ENCODE data around the gene HGFAC.
A peak's percentile ranks its signal among the peaks of the same experiment; 100 is the strongest.

The HGFAC gene

DNA sequence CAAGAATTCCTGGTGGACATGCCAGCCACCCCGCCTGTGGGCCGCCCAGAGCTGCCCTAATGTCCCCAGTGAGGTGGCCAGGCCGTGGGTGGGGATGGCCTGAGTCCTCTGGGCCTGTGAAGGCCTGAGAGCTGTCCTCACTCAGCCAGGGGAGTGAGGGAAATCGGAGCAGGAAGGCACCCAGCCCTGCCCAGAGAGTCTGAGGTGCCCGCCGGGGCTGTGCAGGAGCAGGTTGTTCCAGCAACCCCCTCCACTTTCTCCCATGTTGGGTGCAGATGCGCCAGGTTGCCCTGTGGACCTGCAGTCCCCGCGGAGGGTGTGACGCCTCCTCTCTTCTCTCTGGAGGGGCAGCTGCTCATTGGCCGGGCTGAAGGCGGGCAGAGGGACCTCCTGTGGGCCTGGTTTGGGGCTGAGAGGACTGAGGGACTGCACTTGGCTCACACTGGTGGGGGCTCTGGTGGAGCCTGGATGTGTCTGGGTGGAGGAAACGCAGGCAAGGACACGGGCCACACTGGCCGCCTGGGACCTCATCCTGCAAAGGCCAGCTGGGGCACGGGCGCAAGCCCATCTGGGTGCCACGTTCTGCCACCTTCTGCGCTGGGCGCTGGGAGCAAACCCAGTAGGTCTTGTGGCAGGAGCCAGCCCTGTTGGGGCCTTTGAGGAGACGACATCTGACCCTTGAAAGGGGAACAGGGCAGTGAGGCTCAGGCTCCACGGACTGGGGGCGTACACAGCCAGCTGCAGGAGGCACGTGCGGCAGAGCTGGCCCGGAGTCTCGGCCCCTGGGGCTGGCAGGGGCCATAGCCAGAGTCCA is 35.4 kb downstream of the HGFAC start:
- no peak for DNase-seq

DNA sequence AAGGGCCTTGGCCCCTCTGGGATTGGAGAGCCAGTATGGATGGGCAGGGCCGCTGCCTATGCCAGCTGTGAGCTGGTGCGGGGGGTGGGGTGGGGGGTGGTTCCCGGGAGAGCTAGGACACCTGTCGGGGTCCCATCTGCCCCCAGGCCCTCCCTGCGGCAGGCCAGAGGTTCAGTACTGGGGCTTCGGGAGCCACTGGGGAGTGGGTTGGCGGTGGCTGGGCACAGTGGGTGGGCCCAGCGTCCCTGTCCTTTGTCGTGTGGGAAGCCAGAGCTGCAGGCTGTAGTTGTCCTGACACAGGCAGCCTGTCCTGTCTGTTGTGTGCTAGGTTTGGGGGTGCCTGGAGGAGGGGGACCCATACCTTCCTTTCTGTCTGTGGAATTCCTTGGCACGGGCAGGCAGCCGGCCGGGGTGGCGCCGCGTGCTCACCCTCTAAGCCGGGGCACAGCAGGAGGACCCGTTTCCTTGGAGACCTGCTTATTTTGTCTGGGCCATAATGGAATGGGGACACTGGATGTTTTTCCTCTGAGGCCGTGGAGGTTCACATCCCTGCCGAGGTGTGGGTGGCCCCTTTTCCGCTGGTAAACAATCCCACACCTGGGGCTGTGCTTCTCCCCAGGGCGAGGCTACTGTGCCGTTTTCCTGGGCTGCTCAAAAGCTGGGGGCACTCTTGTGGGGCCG is 36.1 kb downstream of the HGFAC start:
- DNase-seq: no peak

DNA sequence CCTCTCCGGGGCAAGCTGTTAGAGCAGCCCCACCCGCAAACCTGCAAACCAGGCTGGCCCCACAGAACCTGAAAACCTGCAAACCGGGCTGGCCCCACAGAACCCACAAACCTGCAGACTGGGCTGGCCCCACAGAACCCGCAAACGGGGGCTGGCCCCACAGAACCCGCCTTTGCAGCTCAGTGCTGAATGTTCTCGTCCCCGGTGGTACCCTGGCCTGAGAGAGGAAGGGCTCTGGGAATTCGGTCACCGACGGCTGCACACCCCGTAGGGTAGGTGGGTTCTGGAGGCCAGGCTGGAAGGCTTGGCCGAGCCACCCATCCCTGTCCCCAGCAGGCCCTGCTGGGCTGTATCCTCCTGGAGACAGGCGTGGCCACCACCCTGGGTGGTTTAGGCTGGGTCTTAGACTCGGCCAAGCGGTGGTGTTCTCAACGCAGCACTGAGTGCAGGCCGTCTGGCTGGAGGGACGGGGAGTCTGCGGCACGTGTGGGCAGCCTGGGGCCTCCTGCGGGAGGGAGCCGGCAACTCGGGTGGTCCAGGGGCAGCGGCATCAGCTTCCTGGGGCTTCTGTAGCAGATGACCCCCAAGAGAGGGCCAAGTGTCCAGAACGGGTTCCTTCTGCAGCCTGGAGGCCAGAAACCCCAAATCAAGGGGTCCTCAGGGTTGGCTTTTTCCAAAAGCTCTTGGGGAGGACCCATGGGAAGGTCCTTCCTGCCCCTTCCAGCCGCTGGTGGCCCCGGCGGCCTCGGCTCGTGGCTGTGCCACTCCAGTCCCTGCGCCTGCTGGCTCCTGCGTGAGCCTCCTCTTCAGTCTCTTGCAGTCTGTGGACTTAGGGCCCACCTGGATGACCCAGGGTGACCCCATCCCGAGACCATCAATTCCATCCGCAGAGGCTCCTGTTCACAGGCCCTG is 36.9 kb downstream of the HGFAC start:
- no peak for DNase-seq

DNA sequence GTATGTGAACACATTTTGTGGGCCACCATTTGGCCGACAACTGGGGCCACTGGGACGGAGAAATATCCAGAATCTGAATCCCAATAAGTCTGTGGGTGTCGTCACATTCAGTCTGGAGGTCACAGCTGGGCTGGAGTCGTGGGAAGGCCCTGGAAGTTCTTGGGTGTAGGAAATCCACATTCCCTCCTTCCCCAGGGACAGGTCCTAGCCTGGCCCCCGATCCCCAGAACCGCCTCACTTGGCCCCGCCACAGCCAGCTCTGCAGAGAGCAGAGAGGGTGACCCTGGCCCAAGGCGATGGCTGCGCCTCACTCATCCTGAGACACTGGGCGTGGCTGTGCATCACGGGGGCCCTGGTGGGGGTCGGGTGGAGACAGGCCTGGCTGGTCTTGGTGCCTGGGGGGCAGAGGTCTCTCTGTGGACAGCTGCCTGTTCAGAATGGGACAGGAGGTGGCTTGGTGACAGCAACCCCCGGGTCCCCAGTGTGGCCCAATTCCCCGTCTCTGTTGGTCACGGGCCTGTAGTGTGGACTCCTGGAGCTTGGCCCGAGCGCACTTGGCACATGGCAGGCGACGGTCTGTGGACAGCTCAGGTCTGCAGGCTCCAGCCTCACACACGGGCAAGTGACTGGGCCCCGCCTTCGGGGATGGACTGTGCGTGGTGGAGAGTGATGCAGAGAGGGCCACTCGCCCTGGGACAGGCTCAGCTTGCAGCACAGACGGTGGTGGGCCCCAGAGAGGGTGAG is 37.8 kb downstream of the HGFAC start:
- DNase-seq: no peak

DNA sequence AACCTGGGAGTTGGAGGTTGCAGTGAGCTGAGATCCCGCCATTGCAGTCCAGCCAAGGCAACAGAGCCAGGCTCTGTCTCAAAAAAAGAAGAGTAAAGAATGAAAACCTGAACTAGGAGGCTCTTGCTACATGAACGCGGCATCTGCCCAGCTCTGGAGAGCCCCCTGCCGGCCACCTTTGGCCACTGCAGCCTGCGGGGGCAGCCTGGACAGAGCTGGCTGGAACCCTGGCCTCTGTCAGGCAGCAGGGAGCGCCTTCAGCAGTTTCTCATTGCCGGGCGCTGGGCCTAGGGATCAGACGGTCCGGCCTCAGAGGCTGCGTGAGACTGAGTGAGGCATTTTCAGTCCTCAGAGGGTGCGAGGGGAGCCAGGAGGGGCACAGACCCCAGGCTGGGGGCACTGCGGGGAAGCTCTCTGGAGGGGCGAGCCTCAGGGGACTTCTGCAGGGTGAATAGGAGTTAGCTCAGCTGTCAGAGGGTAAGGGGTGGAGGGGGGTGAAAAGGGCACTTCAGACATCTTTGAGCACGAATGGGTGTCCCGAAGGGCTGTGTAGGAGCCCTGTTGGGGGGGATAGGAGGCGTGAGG is 38.9 kb downstream of the HGFAC start:
- peak; percentile 56 for DNase-seq

DNA sequence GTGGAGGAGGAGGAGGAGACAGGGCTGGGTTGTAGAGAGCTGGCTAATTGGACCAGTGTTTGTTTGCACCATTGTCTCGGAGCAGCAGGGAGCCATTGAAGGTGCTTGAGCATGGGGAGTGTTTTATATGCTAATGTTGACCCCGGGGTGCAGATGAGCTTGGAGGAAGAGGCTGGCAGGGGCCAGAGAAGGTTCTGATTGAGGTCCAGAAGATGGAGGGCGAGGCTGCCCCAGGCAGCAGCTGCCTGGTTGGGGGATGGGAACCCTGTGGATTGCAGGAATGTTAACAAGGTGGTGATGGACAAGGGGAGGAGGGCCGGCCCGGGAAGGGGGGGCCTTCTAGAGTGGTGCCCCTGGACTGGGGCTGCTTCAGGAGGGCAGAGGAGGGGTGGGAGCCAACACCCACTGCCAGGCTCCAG is 39.4 kb downstream of the HGFAC start:
- DNase-seq: no peak

DNA sequence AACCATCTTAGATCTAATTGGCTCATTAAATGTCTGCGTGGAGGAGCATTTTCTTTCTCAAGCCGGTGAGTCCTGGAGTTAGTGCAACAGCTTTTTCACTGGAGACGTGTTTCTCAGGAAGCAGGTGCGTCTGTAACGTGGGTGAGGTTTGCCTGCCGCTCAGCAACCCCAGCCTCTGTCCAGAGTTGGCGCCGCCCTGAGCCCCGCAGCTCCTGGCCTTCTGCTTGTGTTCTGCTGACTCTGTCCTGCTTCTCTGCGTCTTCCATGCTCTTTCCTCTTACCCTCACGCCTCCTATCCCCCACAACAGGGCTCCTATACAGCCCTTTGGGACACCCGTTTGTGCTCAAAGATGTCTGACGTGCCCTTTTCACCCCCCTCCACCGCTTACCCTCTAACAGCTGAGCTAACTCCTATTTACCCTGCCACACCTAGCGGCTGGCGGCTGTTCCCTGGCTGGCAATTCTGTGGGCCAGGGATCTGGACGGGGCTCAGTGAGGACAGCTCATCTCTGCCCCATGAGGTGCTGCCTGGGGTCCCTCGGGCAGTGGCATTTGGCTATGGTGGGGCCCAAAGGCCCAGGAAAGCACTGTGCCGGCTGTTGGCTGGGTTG is 40.1 kb downstream of the HGFAC start:
- DNase-seq: no peak

DNA sequence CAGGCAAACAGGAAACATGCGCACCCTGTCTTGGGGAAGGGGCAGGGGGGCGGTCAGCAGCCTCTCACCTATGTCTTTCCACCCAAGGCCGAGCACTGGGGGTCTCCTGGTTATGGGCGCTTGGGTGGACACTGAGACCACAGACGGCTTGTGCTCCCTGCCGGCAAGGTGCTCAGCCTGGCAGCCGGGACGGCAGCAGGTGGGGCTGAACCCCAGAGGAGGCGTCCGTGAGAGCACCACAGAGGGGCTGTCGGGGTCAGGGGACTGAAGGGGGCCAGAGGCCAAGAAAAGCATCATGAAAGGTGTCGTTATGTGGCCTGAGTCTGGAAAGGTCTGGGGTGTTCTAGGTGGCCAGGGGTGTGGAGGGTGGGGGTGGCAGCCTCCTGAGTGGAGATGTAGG is 40.9 kb downstream of the HGFAC start:
- DNase-seq: no peak

DNA sequence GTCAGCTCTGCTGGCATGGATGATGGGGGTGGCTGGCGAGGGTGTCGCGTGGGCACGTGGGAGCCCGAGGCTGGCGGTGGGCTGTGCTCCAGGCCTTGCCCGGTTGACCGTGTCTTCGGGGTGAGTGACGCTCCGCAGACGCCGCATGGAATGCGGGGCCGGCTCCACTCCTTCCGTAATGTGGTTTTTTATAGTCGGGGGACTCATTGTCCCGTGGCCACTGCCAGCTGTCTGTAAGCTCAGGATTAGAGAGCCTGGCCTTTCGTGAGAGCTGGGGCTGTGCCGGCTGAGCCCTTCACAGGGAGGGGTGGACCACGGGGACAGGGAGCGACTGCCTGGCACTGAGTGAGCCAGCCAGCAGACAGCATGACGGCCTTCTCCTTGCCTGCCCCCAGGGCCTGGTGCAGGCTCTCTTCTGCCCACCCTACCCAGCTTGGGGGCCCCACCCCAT is 41.7 kb downstream of the HGFAC start:
- DNase-seq: no peak

DNA sequence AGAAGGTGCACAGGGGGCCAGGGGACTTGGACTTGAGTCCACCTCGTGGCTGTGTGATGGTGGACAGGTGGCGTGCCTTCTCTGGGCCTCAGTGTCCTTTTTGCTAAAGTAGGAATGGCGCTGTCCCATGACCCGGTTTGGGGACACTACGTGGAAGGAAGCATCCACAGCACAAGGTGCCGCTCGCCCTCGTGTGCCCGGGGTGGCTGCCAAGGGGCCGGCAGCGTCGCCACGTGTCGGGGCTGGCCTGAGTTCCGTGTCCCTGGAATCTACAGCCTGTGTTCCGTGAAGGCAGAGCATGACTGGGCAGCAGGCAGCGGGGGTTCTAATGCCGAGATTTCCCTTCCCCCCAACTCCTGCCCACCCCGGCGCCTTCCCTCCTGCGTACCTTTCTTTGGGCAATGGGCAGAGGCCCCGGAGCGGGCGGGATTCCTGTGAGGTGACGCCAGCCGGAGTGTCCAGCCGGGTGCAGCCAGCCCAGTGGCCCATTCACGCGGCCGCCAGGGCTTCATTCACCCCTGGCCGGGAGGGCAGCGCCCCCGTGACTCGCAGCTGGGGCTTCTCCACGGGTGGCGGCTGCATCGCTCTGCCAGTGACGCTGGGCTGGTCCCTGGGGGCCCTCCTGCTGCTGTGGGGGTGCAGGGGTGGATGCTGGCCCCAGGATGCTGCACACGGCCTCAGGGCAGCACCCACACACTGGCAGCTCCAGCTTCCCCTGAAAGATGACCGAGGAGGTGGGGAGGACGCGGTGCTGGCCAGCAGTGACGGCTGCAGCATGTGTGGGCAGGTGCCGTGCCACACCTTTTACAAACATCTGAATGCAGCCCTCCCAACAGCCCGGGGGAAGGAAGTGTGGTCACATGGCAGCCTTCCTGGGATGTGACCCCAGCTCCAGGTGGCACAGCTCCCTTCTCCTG is 42.5 kb downstream of the HGFAC start:
- no peak for DNase-seq

DNA sequence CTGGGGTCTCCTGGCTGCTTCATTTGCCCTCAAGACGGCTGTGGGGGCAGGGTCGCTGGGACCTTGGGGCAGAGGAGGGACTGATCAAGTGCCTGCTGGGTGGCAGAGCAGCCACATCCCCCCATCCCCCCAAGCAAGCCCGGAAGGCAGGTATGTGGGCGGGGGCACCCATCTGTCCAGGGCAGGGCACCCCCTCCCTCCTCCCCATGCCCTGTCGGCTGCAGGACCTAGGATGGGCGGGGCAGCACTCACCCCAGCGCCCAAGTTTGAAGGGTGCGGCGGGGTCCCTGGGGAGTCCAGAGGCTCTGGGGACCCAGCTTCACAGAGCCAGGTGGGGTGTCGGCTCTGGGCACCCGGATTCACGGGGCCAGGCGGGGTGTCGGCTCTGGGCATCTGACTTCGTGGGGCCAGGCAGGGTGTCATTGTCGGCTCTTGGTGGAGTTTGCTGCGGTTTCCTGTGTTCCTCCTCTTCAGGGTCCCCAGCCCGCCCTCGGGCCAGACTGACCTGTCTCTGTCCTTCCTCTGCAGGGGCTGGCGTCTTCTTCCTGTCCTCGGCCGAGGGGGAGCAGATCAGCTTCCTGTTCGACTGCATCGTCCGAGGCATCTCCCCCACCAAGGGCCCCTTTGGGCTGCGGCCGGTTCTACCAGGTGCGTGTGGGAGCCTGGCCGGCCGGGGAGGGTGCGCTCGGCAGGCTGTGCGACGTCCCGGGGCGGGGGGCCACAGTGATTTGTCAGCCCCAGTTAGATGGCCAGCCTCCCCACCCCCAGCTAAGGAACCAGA is 43.4 kb downstream of the HGFAC start:
- DNase-seq: no peak

DNA sequence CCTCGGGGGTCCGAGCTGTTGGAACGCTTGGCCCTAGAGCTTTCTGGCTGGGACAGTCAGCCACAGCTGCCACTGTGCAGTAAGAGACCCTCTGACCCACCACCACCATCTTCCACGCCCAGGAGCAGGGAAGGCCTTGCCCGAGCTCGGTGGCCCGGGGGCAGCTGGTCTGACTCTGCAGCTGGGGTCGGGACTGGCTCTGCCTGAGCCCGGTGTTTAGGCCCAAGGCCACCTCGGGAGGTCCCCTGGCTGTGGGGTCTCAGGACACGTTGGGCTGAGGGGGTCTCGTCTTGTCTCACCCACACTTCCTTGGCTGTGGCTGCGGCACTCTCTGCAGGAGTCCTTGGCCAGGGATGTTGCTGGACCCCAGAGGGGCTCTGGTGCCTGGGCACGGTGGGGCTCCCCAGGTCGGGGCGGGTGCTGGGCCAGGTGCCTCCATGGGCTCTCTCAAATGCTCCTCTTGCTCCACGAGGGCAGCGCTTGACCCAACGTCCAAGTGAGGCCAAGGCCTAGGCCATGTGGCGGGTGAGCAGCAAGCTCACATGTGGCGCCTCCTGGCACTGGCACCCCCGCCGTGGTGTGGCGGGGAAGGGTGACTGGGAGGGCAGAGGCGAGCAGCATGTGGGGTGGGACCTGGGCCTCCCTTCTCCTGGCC is 44.2 kb downstream of the HGFAC start:
- no peak for DNase-seq

DNA sequence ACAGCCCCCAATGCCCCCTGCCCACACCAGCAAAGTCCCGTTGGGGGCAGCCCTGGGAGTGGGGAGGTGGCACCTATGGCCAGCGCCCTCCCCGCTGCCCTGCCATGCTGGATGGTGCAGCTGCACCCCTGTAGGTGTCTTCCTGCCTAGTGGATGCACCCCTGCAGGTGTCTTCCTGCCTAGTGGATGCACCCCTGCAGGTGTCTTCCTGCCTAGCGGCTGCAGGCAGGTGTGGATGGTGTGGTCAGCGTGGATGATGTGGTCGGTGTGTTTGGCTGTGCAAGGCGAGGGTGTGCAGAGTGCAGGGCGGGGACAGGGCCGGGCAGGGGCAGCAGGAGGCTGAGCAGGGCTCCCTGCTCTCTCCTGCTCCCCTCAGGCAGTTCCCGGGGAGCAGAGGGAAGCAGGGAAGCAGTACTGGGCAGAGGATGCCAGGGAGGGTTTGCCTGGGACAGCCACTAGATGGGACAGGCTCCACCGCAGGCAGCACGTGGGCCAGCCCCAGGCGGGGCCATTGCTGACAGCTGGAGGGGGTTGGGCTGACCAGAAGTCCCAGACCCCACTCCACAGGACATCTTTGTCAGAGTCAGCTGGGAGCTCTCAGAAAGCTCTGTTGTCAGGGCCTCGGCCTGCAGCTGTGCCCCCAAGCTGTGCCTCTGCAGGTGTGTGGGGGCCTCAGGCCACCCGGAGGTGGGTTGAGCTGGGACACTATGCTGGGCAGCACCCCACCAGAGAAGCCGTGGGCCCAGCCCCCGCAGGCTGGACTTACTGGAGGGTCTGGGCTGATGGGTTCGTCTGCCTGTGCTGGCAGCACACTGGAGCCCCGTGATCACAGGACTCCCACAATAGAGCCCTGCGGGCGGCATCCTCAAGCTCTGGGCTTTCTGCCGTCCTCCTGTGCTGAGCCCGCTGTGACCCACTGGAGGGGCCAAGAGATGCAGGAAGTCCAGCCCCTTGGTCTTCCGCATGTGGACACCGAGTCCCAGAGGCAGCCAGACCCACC is 45.1 kb downstream of the HGFAC start:
- DNase-seq: no peak

DNA sequence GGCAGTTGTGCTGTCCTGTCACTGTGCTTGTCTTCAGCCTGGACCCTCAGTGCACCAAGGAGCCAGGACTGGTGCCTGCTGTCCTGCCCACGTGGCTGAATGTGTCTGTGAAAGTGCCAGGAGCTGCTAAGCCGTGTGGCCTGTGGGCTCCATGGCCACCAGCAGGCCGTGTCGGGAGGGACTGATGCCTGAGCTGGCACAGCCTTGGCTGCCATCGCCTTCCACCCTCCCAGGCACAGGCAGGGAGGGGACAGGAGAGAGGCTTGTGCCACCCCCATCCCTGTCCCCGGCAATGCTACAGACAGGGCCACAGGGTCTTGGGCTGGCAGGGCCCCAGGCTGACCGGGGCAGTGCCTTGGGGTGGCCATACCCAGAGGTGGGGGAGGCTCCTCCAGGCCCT is 46.1 kb downstream of the HGFAC start:
- no peak for DNase-seq

DNA sequence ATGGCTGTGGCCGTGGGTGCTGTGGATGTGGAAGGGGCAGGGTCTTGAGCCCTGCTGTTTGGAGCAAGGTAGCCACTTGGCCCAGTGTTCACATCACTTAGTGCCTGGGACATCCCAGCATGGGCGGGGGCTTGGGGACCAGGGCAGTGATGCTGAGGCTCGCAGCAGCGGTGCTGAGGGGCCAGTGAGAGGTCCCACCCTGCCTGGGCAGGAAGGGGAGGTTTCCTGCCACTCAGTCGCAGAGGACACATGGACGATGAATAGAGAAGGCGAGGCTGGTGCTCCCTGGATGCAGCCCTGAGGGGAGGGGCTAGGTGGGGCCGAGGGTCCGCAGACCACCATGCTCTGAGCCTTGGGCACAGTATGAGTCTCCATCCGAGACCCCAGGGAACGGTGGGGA is 47.1 kb downstream of the HGFAC start:
- DNase-seq: no peak

DNA sequence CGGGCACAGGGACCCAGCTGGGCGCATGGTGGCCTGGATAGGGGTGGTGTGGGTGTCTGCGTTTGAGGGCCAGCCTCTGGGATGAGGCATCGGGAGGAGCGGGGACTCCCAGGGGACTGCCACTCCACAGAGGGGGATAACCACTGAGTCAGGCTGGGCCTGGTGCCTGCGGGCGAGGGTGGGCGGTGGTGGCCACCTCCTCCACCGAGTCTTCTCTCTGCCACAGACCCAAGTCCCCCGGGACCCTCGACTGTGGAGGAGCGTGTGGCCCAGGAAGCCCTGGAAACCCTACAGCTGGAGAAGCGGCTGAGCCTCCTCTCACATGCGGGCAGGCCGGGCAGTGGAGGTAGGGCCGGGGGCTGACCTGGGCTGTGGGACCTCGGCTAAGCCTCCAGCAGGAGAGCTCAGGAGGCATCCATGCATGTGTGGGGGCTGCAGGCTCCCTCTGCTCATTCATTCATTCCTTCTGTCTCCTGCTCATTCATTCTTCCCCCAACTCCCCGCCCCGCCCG is 47.7 kb downstream of the HGFAC start:
- DNase-seq: no peak

DNA sequence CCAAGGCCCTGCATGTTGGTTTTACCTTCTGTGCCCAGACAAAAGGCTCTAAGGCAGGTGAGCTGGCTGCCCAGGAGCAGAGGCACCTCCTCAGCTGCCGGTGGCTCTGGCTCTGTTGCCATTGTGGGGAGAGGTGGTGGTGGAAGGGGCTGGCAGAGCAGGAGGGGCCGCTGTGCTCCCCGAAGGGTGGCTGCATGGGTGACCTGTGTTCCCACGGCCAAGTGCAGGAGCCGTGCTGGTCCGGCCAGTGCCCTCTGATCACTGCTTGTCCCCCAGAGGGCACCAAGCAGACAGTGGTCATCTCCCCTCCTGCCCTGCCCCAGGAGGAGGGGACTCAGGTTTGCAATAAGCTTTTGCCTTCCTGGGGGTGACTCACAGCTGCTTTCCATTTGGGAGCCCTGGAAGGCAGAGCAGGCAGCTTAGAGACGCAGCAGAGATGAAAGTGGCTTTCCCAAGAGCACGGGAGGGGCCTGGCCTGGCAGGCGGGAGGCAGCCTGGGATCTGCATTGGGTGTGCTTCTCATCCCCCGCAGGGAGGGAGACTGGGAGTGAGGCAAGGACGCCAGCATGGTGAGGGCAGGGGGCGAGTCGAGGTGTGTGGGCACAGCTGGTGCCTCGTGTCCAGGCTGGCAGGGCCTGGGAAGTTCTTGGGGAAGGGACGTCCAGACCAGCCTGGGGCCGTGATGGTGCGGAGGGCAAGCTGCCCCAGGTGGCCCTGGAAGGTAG is 50.1 kb downstream of the HGFAC start:
- no peak for DNase-seq
